Stimulated activated CD8-positive, alpha-beta memory T cell treated with anti-CD3 and anti-CD28 coated beads, Interleukin-4, amount 100 ng/mL, for 4 hours (primary cell): ENCODE data around the gene RNF11.
"Not testable (repeated sequence)": the region's sequence is repeated elsewhere in the genome, so short reads cannot be mapped to it uniquely, and the experiment has no call there.

Source experiments
- DNase-seq, 2 donors: peaks; one replicate each; pipeline ENCODE4 v3.0.0-alpha.2; 2020; ENCODE audit warnings: low read depth in 2 of 2, low spot score in 1 of 2

RNF11 gene

DNA sequence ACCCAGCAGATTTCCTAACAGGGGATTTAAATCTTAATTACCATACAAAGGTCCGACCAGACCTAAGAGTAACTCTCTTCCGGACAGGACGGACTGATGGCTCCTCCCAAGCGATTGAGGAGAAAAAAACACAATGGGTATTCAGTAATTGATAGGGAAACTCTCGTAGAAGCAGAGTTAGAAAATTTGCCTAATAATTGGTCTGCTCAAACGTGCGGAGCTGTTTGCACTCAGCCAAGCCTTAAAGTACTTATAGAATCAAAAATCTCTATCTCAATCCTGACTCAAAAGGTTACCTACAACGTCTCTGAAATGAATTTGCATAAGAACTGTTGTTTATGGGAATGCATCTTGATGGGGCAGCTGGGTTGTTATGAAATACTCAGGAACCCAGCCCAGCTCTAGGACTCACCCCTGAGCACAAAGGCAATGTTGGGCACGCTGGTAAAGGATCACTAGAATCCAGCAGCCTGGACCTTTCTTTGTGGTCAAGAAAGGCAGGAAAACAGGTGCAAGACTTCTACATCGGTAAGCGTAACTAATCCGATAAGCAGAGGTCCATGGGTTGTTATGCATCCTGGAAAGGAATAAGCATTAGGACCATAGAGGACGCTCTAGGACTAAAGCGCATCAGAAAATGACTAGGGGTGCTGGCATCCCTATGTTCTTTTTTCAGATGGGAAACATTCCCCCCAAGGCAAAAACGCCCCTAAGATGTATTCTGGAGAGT, 8.7 kb upstream of the RNF11 start:
- DNase-seq: not testable (repeated sequence)

DNA sequence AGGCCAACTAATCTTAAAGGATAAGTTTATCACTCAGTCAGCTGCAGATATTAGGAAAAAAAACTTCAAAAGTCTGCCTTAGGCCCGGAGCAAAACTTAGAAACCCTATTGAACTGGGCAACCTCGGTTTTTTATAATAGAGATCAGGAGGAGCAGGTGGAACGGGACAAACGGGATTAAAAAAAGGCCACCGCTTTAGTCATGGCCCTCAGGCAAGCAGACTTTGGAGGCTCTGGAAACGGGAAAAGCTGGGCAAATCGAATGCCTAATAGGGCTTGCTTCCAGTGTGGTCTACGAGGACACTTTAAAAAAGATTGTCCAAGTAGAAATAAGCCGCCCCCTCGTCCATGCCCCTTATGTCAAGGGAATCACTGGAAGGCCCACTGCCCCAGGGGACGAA, 7.6 kb upstream of the RNF11 start:
- not testable (repeated sequence) for DNase-seq

DNA sequence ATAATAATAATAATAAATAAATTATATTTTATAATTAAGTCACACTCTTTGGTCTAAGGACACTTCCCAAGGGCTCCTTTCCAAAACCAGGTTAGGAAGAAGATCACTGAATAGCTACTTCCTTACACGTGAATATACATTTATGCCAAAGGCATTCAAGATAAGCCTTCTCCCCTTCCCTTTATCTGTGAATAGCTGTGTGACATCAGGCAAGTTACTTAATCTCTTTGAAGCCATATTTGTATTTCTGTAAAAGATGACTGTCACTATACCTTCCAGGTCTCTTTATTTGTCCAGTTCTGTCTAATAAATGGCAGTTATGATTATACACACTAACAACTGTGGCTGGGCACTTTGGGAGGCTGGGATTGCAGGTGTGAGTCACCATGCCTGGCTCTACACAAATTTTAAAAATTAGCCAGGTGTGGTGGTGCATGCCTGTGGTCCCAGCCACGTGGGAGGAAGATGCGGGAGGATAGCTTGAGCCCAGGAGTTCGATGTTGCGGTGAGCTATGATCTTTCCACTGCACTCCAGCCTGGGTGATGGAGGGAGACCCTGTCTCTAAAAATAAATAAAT, 5.5 kb upstream of the RNF11 start:
- no peak for DNase-seq

DNA sequence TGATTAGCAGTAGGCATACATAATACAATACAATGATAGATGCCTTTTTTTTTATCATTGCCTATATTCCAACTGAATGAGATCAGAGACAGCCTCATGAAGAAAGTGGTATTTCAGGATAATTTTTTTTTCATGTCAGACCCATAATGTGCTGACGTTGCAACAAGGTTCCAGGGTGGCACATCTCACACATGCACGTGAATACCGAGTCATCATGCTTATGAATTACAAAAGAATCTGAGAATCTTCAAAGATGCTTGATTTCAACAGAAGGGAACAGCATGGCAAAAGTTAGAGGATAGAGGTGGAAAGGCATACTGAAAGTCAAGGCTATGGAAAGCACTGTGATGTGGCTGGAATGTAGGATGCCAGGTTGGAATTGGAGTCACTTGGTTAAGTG, 5.0 kb upstream of the RNF11 start:
- DNase-seq: no peak

DNA sequence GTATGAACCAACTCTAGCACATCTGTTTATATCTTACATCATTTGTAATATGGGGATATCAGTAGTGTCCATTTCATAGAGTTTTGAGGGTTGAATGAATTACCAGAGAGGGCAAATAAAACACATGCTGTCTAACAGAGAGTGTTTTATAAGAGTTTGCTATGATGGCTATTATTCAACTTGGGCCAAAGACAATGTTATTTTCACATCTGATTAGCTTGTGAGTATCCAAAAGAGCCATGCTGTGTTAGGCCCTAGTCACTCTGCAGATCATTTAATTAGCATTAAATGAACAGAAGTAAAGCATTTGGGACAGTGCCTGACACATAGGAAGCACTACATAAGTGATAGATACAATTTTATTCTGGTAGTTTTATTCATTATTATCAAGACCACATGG, 4.2 kb upstream of the RNF11 start:
- no peak for DNase-seq

DNA sequence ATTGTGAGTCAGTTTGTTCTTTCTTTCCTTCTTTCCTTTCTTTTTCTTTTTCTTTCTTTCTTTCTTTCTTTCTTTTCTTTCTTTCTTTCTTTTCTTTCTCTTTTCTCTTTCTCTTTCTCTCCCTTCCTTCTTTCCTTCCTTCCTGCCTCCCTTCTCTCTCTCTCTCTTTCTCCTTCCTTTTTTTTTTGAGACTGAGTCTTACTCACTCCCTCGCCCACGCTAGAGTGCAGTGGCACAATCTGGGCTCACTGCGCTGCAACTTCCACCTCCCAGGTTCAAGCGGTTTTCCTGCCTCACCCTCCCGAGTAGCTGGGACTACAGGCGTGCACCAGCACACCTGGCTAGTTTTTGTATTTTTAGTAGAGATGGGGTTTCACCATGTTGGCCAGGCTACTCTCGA, 1.8 kb upstream of the RNF11 start:
- not testable (repeated sequence) for DNase-seq

DNA sequence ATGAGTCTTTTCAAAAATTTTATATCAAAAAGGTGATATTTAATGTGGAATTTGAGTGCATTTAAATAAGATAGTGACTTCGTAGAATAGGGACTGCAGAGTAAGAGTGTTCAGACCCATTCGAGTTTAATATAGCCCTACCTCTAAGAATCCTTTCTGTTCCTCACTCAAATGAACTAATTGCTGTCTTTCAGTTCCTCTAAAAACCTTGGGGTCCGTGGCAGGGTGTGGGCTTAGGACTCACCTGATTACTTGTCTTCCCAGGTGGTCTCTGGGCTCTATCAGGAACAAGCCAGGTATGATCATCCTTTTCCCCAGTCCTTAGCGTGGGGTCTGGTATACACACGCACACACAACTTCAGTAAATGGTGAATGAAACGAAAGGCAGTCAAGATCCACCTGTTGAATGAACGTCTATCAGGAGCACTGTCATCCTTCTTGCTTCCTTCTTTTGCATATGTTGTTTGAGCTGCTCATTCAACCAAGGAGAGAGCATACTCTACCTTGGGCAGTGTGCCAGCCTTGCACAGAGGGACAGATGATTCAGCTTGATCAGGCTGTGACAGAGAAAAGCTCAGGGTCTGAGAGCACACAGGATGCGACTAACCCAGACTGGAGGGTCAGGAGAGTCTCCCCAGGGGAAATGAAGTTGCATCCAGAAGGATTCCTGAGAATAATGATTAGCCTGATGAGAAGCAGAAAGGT, 1.2 kb upstream of the RNF11 start:
- peak in 1 of 2 donors; percentile 21 for DNase-seq

DNA sequence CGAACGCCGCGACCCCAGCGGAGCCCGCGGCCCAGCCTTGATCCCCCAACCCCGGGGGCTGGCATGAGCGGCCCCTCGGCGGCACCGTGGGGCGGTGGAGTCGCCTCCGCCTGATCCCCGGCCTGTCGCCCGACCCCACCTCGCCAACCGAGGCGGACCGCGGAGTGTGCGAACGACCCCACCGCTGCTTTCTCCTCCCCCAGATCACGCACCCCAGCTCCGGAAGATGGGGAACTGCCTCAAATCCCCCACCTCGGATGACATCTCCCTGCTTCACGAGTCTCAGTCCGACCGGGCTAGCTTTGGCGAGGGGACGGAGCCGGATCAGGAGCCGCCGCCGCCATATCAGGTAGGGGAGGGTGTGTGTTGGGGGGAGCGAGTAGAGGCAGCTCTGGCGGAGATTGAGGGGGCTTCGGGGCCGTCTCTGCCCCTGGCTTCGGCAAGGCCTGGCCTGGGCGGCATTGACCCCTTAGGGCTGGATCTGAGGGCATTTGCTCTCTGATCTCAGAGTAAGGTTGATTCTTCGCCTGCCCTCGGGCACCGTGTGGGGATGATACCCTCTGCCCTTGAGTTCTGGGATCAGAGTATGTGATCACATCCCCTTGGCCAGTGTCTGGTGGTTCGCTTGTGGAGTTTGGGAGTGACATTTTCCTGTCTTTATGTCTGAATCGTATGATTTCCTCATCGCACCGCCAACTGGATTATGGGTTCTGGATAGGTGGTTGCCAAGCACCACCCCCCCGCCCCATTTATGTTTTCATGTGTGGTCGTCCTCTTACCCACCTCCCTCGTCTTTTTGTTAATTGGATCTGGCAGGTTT, 668 bp downstream of the RNF11 start:
- DNase-seq: peak in 1 of 2 donors; percentile 18

DNA sequence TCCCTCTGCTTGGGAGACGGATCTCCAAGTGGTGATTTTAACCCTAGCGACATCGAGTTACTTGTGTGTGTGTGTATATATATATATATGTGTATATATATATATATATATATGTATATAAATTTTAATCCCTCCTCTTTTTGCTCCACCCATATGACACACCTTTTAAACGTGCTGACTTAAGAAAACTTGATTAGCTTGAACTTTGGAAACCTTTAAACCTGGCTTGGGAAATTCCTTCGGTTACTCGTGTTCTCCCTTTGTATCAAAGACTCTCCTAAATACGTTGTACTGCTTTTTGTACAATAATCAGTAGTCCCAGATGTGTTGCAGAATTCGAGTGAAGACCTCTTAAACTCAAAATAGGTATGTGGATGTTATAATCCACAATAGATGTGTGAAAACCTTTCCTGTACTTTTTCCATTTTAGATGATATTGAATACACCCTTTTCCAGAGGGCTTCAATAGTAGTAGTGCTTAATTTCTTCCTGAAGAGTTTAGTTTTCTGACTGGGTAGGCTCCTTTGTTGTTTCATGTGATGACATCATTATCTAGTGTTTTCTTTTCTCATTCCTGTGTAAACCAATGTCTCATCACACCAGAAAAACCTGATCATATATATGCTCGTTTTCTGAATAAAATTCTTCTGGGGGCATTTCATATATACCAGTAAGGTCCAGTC, 1.4 kb downstream of the RNF11 start:
- DNase-seq: no peak

DNA sequence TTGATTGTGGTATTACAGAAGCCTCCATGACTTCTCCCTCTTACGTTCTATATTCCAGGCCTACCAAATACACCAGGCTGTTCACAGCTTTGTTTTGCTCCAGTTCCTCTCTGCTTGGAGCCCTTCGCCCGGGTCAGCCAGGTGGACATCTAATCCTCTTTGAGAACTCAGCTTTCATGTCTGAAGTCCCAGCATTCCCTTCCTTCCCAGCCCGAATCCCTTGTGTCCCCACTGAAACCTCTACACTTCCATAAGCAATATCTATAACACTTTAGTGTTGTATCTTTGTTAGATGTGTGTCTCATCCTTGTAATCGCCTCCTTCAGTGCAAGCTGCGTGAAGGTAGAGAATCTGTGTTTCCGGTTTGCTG, 1.9 kb downstream of the RNF11 start:
- no peak for DNase-seq

DNA sequence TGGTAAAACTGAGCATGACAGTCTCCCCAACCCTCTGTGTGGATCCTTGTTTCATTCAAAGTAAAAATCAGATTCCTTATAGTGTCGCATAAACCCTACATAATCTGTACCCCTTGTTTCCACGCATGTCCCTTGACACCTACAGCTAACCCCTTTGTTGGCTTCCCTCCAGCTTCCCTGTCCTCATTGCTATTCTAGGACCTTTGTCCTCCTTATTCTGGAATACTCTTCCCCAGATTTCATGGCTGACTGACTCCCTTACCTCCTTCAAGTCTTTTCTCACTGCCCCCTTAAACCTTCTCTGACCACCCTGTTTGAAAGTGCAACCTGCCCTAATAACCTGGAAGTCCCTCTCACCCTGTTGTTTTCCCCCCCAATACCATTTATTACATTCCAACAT, 4.0 kb downstream of the RNF11 start:
- no peak for DNase-seq

DNA sequence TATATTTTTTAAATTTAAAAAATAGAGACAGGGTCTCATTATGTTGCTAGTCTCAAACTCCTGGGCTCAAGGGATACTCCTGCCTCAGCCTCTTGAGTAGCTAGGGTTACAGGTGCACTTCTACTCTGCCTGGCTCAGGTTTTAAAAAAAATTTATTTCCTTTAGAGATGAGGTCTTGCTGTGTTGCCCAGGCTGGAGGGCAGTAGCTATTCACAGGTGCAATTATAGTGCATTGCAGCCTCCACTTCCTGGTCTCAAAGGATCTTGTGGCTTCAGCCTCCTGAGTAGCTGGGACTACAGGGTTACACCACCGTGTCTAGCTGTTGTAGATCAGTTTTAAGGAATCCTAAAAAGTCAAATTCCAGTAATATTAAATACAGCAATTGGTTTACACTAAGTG, 5.0 kb downstream of the RNF11 start:
- DNase-seq: no peak

DNA sequence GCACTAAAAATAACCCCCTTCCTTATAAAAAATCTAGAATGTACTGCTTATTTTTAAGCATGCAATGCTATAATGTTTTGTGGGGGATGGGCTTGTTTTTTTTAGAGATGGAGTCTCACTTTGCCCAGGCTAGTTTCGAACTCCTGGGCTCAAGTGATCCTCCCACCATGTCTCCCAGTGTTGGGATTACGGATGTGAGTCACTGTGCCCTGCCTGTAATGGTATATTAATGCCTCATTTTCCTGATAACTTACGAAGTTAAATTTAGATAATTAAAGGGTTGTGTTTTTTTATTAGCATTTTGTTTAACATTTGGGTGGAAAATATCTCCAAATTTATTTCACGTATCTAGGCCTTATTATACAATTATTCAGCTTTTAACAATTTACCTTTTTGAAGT, 6.5 kb downstream of the RNF11 start:
- no peak for DNase-seq

DNA sequence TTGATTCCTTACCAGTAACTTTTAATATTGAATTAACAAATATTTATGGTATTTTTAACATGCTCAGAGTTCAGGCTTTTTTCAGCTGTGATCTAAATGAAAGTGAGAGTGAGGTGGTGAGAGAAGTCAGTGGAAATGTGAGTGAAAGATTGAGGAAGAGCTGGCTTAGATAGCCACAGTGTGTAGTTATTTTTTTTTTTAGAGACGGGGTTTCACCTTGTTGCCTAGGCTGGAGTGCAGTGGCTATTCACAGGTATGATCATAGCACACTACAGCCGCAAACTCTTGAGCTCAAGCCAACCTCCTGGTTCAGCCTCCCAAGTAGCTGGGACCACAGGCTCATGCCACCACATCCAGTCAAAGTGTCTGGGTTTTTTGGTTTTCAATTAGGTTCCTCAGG, 10.9 kb downstream of the RNF11 start:
- DNase-seq: no peak

DNA sequence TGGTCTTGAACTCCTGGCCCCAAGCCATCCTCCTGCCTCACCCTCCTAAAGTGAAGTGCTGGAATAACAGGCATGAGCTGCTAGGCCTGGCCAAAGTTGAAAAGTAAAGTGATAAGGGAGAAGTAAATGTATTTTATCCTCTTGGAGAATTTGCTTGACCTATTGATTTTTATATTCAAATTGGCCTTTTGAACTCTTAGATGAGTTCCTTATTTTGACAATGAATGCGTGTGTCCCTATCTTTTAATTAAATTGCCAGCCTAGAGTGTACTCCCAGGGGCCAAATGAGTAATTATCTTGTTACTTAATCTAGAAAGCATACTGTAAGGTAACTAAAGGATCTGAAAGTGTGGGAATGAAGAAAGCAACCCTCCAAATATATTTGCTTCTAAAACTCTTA, 11.4 kb downstream of the RNF11 start:
- DNase-seq: no peak

DNA sequence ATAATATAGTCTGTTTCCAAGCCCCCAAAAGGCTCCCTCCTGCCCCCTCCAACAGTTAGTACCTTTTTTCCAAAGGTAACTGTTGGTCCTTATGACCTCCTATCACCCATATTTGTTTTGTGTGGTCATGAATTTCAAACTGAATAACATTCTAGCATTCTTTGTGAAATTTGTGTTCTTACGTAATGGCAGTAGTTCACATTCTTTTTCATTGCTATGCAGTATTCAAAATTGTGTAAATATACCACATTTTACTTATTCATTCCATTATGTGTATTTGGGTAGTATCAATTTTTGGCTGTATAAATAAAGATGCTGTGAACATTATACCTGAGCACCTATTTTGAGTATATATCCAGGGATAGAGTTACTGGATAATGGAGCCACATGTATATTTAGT, 13.4 kb downstream of the RNF11 start:
- no peak for DNase-seq

DNA sequence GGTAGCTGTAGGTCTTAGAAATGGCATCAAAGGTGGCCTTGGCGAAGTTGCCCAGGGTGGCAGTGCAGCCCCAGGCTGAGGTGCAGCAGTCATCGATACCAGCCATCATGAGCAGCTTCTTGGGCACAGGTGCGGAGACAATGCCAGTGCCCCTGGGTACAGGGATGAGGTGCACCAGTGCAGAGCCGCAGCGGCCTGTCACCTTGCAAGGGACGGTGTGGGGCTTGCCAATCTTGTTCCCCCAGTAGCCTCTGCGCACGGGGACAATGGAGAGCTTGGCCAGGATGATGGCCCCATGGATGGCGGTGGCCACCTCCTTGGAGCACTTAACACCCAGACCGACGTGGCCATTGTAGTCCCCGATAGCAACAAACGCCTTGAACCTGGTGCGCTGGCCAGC, 14.7 kb downstream of the RNF11 start:
- DNase-seq: not testable (repeated sequence)

DNA sequence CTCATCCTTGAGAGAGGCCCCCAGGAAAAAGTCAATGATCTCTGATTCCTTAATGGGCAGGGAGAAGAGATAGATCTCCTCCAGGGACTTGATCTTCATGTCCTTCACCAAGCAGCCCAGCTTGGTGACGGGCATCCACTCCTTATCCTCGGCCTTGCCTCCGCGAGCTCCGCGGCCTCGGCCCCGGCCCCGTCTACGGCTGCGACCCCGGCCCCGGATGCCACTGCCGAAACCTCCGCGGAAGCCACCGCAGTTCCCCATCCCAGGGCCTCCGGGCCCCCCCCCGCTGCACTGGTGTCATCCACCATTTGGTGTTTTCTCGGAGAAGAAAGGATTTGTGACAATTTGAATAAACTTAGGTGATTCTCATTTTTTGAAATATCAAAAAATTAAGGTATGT, 15.1 kb downstream of the RNF11 start:
- not testable (repeated sequence) for DNase-seq

DNA sequence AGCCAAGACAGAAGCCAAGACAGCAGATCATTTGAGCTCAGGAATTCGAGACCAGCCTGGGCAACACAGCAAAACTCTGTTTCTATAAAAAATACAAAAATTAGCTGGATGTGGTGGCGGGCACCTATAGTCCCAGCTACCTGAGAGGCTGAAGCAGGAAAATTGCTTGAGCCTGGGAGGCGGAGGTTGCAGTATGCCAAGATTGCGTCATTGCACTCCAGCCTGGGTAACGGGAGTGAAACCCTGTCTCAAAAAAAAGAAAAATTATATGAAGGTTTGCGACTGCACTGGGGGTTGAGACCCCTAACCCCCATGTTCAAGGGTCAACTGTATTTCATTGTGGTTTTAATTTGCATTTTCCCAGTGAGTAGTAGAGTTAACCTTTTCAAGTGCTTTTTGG, 16.3 kb downstream of the RNF11 start:
- no peak for DNase-seq

DNA sequence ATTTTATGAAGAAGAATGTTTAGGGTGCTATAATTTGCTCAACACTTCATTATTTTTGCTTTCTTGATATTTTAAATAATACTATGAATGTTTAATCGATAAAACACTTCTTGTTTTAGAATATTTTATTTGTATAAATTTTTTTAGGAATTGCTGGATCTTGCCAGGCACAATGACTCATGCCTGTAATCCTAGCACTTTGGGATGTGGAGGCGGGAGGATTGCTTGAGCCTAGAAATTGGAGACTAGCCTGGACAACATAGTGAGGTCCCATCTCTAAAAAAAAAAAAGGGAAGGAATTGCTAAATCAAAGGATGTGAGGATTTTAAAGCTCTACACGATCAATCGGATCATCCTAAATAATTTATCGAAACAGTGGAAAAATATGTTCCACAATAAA, 17.6 kb downstream of the RNF11 start:
- DNase-seq: no peak

DNA sequence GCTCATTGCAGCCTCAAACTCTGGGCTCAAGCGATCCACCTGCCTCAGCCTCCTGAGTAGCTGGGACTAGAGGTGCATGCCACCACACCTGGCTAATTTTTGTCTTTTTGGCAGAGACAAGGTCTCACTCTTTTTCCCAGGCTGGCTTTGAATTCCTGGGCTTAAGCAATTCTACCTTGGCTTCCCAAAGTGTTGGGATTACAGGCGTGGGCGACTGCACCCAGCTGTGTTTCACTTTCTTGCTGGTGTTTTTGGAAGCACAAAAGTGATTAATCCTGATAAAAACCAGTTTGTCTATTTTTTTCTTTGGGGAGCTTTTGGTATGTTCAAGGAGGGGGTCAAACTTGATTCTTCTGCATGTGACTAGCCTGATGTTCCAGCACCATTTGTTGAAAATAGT, 19.3 kb downstream of the RNF11 start:
- no peak for DNase-seq
